ENCODE results near the gene MTUS2.
"Not testable (repeated sequence)": the region's sequence is repeated elsewhere in the genome, so short reads cannot be mapped to it uniquely, and the experiment has no call there.

Gene MTUS2

GRCh38 chr13:29174093-29174492, 354.0 kb downstream of the MTUS2 start:
- no peak for DNase-seq

- no peak for DNase-seq
Observed at GRCh38 chr13:29175250-29175873, 355.2 kb downstream of the MTUS2 start.

GRCh38 chr13:29180055-29180454, 359.9 kb downstream of the MTUS2 start:
- DNase-seq: no peak

GRCh38 chr13:29182216-29182615, 362.1 kb downstream of the MTUS2 start:
- no peak for DNase-seq

GRCh38 chr13:29185926-29186325, 365.8 kb downstream of the MTUS2 start:
- no peak for DNase-seq

DNA sequence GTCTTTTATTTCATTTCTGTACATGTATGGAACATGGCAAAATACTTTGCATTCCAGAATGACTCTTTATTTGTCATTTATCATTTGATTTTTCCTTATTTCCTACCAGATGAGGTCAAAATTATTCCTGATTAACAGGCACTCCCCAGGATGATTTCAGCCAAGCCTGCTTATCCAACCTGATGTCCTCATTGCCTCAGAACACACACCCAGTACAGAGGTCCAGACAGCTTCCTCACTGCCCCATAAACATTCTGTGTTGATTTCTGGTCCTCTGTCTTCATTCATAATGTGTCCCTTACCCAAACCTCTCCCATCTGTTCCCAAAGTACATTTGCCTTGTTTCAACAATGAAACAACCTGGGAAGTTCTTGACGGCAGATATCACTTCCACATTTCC, 367.4 kb downstream of the MTUS2 start:
- DNase-seq: no peak

DNA sequence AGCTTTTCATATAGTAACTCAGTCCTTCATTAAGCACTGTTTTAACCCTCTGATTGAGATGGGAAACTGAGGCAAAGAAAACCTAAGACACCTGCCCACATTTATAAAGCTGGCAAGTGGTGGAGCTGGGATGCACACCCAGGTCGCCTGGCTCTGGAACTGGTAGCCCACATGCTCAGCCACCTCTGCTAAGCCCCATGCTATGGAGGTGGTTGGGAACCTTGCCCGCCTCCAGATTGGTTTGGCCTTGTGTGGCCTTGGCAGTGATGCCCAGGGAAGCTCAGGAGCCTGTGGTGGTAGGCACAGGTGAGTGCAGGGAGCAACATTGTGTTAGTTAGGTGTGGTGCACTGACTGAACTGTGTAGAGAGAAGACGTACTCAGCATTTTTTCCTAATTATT, 370.2 kb downstream of the MTUS2 start:
- no peak for DNase-seq

GRCh38 chr13:29193083-29193482, 372.9 kb downstream of the MTUS2 start:
- DNase-seq: no peak

GRCh38 chr13:29195456-29195855, 375.3 kb downstream of the MTUS2 start:
- DNase-seq: no peak

DNA sequence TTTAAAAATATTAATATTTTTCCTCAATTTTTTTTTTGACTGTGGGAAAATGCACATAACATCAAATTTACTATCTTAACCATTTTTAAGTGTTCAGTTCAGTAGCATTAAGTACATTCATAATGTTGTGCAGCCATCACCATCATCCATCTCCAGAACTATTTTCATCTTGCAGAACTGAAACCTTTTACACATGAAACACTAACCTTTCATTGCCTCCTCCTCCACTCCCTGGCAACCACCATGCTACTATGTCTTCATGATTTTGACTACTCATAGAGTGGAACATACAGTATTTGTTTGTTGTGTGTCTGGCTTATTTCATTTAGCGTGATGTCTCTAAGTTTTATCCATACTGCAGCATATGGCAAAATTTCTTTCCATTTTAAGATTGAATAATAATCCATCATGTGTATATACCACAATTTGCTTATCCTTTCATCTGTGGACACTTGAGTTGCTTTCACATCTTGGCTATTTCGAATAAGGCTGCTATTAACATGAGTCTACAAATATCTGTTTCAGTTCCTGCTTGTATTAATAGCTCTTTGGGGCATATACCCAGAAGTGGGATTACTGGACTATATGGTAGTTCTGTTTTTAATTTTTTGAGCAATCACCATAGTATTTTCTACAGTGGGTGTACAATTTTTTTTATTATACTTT, 376.4 kb downstream of the MTUS2 start:
- no peak for DNase-seq

DNA sequence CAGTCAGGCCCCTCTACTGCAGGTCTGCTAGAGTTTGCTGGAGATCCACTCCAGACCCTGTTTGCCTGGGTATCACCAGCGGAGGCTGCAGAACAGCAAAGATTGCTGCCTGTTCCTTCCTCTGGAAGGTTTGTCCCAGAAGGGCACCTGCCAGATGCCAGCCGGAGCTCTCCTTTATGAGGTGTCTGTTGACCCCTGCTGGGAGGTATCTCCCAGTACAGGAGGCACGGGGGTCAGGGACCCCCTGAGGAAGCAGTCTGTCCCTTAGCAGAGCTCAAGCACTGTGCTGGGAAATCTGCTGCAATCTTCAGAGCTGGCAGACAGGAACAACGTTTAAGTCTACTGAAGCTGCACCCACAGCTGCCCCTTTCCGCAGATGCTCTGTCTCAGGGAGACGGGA, 382.6 kb downstream of the MTUS2 start:
- DNase-seq: not testable (repeated sequence)

GRCh38 chr13:29204651-29205050, 384.5 kb downstream of the MTUS2 start:
- DNase-seq: no peak

DNA sequence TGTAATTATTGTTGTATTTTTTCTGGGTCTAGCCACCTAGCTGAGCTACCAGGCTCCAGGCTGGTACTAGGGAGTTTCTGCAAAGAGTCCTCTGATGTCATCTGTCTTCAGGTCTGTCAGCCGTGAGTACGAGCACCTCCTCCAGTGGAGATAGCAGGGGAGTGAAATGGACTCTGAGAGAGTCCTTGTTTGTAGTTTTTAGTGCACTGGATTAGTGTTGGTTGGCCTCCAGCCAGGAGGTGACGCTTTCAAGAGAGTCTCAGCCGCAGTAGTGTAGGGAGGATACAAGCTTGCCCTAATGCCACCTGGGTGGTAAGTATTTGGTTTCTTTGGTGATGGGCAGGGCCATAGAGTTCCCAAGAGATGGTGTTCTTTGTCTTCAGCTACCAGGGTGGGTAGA, 390.5 kb downstream of the MTUS2 start:
- DNase-seq: no peak

DNA sequence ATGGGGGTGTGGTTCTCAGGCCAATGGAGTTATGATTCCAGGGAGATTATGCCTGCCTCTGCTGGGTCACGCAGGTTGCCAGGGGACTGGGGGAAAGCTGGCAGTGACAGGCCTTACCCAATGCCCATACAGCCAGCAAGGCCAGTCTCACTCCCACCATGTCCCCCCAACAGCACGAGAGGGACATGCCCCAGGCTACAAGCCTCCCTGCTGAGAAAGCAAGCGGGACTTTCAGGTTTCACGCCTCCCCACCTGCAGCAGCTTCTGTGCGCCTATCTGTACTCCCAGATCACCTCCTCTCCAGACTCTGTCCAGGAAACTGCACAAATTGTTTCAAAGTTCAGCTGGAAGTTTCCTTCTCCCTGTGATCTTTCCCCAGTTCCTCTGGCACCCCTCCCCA, 391.0 kb downstream of the MTUS2 start:
- DNase-seq: not testable (repeated sequence)

DNA sequence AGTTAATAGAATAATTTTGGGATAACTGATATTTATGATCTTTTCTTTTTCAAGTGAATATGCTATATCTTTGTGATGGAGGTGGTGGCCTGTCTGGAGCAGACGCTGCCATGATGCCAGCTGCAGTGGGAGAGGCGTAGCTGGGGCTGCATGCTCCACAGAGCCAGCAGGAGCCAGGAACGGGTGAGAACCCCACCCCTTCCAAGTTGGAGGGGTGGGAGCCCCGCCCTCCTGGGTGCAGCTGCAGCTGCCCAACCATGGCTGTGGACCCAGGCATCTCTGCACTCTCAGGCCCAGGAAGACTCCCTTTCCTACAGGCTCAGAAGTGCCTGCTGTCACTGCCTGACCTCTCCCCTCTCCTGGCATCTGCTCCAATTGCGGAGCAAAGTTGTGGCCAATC, 402.3 kb downstream of the MTUS2 start:
- DNase-seq: no peak

DNA sequence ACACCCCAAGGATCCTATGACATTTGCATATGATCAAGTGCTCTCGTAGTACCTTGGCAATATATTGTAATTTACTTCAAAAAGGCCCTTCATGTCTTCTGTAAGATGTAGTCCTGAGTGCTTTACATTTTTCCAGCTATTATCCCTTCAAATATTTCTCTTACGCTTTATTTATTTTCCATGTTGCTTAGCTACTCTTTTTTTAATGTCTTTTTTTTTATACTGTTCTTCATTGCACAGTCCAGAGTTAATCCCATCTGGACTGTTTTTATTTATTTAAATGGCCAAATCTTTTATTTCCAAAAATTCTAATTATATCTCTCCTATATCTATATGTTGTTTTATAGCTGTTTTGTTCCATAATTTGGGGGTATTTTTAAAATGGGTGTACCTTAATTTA, 404.1 kb downstream of the MTUS2 start:
- DNase-seq: no peak

GRCh38 chr13:29227576-29227975, 407.4 kb downstream of the MTUS2 start:
- DNase-seq: no peak

GRCh38 chr13:29230299-29230845, 410.2 kb downstream of the MTUS2 start:
- DNase-seq: no peak

DNA sequence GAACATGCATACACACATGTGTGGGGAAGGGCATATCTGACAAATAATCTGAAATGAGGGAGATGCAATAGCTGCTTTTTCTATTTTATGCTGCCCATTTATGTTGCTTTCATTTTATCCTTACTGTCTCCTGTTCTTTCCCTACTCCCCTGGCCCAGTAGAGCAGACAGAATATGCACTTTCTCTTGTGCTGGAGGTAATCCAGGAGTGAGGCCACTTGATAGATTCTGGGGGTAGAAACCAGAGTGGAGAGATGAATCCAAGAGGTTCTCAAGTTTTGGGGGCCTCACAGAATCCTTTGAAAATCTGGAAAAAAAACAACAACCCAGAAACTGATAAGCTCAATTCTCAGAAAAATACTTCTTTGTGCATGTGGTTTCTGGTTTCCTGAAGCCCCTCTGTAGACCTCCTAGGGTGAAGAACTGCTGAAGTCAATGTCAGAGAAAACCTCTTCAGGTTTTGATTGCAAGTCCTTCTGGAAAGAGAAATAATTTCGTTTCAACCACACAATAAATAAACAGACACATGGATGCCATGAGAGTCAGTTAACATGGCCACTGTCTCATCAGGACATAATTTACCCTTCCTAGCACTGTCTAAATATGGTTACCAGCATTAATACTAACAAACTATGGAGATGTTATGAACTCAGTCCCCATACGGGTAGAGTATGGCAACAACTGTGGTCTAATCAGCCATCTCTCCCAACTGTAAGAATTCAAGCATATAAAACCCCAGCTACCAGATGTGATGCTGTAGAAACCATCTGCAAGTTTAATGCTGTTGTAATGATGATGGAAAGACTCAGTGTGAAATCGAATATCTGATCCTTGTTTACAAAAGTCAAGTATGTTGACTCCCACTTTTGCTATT, 419.8 kb downstream of the MTUS2 start:
- no peak for DNase-seq

- DNase-seq: no peak
Observed at GRCh38 chr13:29254626-29255370, 434.7 kb downstream of the MTUS2 start.

GRCh38 chr13:29255567-29255966, 435.4 kb downstream of the MTUS2 start:
- DNase-seq: no peak

DNA sequence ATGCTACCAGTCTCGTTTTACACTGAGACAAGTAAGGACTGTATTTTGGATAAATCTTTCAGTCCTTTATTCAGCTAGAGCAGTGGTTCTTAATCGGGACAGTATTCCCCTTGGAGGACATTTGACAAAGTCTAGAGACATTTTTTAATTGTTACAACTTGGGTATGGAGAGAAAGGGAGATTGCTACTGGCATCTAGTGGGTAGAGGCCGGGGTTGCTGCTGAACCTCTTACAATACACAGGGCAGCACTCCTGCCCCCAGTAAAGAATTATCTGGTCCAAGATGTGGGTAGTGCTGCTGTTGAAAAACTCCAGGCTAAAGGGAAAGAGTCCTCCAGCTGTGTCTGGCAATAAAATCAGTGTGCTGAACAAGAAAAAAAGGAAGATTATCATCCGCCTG, 440.5 kb downstream of the MTUS2 start:
- DNase-seq: no peak

GRCh38 chr13:29266261-29266660, 446.1 kb downstream of the MTUS2 start:
- DNase-seq: no peak

Data from T-helper 1 cell (primary cell).